GM18951 (cell line): ENCODE measurements around the gene B3GALNT2.
A peak's percentile ranks its signal among the peaks of the same experiment; 100 is the strongest.

Experiments used
- POLR2A ChIP-seq: IDR thresholded peaks from 4 replicates; pipeline ENCODE4 v1.6.1; 2011; ENCODE audit warnings: mild to moderate bottlenecking; ENCODE audit not compliant: insufficient read length, insufficient read depth; ENCODE audit errors: extremely low read depth
- in situ Hi-C: fragments of 300-500 bp; cut with MboI; formaldehyde crosslinking; loops from one replicate; pipeline ENCODE4 v1.12.0; 2022; ENCODE audit warnings: low sequenced_read_pairs, mixed read lengths, inconsistent platforms; ENCODE audit not compliant: unreplicated experiment

Gene B3GALNT2

GRCh38 chr1:235515844-235516512 lies 11.7 kb upstream of the B3GALNT2 start:
- in situ Hi-C loops = loop anchor here (25.0 kb wide), 2 partner anchors 271 to 446 kb away; no protein-coding TSS in a partner anchor
- TF ChIP-seq POLR2A = no peak

DNA sequence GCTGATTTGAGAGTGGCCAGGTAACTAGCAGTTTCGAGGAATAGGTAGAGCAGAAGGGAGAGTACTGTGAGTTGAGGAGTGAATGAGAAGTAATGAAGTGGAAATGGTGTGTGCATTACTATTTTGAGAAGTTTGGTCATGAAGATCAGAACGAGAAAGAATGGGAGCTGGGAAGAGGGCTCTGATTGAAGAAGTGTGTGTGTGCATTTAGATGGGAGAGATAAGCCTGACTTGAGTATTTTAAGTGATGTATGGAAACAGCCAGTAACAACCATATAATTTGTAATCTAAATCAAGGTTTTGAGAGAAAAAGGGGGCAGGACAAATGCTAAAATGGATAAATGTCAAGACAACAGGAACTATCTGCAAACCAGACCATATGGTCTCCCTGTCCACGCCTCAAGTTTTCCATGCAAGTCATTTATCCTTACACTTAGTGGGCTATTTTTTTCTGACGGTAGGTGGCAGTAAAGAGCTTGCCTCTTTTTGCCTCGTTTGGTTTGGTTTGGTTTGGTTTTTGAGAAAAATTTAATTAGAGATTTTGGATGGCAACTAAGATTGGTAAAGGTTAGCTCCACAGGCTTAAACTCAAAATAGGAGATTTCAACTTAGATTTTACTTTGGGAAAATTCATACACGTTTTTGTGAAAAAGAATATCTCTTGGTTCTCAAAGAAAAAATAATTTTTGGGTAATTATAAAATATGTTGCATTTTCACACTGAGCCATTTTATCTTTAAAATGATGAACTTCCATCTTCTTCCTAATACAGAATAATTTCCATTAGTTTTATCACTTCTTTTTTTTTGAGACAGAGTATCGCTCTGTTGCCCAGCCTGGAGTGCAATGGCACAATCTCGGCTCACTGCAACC lies 9.5 kb upstream of the B3GALNT2 start:
- TF ChIP-seq POLR2A = no peak
- in situ Hi-C loops = loop anchor here (25.0 kb wide), 2 partner anchors 274 to 449 kb away; no protein-coding TSS in a partner anchor

DNA sequence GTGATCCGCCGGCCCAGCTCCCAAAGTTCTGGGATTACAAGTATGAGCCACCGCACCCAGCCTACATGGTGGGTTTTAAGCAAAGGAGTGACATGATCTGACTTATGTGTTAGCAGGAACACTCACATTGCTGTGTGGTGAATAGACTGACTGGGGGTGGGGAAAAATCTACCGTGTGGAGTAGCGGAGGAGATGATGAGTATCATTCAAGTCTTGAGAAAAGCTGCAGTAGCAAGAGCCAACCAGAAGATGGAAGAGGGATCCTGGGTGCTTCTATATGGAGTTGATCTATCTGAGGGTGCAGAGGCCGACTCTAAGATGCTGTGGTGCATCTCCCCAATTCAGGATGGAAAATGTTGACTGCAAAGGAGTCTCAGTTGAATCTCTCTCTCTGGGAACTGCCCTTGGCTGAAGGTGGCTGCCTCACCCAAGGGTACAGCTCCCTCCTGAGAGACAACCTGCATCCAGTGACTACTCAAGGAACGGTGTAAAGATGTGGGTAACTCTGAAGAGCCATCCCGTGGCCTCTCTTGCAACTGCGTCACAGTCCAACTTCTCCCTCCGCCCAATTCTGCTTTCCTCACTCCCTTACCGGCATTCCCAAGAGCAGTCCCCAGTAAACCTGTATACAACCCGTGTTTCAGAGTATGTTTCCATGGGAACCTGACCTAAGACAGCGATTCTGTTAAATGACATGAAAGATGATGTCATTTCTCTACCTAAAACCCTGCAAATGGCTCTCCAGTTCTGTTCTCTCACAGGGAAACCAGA lies 7.4 kb upstream of the B3GALNT2 start:
- TF ChIP-seq POLR2A = no peak
- in situ Hi-C loops = loop anchor here (25.0 kb wide), 2 partner anchors 276 to 451 kb away; no protein-coding TSS in a partner anchor

GRCh38 chr1:235510823-235511222 lies 6.6 kb upstream of the B3GALNT2 start:
- in situ Hi-C loops = loop anchor here (25.0 kb wide), 2 partner anchors 276 to 451 kb away; no protein-coding TSS in a partner anchor
- TF ChIP-seq POLR2A = no peak

- in situ Hi-C loops = loop anchor here (25.0 kb wide), 2 partner anchors 280 to 455 kb away; no protein-coding TSS in a partner anchor
- no peak for TF ChIP-seq POLR2A
Measured at GRCh38 chr1:235507623-235508022, 3.4 kb upstream of the B3GALNT2 start.

DNA sequence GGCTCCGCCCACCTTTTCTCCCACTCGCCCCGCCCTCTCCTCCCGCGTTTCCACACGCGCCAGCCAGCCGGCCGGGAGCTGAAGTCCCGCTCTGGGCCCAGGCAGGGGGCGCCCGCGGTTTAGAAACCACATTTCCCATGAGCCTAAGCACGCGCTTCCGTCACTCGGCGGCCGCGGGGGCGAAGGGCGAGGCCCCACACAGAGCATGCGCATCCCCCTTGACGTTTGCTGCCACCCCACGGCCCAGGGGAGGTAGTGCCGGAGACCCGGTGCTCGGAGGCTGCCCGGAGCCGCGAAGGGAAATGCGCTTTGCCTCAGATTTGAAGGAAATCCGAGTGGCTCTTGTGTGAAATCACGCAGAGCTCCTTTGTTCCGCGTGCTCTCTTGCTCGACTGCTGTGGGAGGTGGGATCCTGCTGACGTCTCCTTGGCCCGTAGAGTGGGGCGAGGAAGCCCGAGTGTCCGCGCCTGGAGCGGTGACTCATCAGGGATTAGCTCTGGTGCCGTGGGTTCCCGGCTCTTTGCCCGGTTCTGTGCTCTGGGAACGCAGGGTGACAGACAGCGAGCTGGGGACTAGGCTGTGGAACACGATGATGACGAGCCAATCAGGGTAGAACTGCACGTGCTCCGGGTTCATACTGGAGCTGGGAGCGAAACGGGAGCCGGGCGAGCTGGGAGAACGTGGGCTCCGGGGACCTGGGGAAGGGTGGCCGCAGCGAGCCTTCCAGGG lies 406 bp upstream of the B3GALNT2 start:
- in situ Hi-C loops = loop anchor here (25.0 kb wide), 2 partner anchors 283 to 458 kb away; no protein-coding TSS in a partner anchor
- peak; percentile 83 for TF ChIP-seq POLR2A

GRCh38 chr1:235503403-235504121 lies 690 bp downstream of the B3GALNT2 start:
- no peak for TF ChIP-seq POLR2A
- in situ Hi-C loops = loop anchor here (25.0 kb wide), 2 partner anchors 284 to 459 kb away; no protein-coding TSS in a partner anchor

GRCh38 chr1:235502601-235503402 lies 1.4 kb downstream of the B3GALNT2 start:
- no peak for TF ChIP-seq POLR2A
- in situ Hi-C loops = loop anchor here (25.0 kb wide), 2 partner anchors 284 to 459 kb away; no protein-coding TSS in a partner anchor

GRCh38 chr1:235500971-235501540 lies 3.2 kb downstream of the B3GALNT2 start:
- in situ Hi-C loops = loop anchor here (25.0 kb wide), 2 partner anchors 286 to 461 kb away; no protein-coding TSS in a partner anchor
- no peak for TF ChIP-seq POLR2A

DNA sequence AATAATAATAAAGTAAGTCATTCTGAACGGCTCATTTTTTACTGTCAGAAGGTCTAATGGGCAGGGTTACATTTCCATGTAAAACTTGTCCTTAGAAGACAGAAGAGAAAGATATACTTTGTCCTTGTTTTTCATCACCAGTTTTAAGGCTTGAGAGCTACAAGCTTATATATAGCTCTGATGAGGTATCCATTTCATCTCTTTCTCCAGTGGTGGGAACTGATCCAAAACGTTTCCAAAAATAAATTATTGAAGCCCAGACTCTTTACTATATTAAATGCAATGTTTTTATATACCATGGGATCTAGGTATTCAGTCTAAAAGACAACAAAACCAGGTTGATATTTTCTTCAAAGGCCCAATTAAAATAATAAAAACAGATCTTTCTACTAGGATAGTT lies 8.7 kb downstream of the B3GALNT2 start:
- no peak for TF ChIP-seq POLR2A
- in situ Hi-C loops = no loop called here
